GM20431 (cell line): Measurements from ENCODE around the gene SGF29.
"Not testable (repeated sequence)": the region's sequence is repeated elsewhere in the genome, so short reads cannot be mapped to it uniquely, and the experiment has no call there.

ENCODE experiments used
- in situ Hi-C: fragments of 300-500 bp; cut with MseI, MboI; formaldehyde crosslinking; loops from one replicate; pipeline ENCODE4 v1.15.0; 2020; ENCODE audit warnings: low sequenced_read_pairs; ENCODE audit not compliant: unreplicated experiment

SGF29 gene

GRCh38 chr16:28531777-28532744 lies 21.7 kb upstream of the SGF29 start:
- in situ Hi-C loops: no loop called here

GRCh38 chr16:28532940-28533647 lies 20.6 kb upstream of the SGF29 start:
- in situ Hi-C loops: no loop called here

- in situ Hi-C loops: no loop called here
Measured at GRCh38 chr16:28534542-28535373, 19.0 kb upstream of the SGF29 start.

- in situ Hi-C loops: no loop called here
Measured at GRCh38 chr16:28537076-28537475, 16.6 kb upstream of the SGF29 start.

- in situ Hi-C loops: no loop called here
Measured at GRCh38 chr16:28537964-28538732, 15.6 kb upstream of the SGF29 start.

GRCh38 chr16:28538733-28539596 lies 14.8 kb upstream of the SGF29 start, which contains the start of gene NUPR1:
Gene NUPR1 (minus strand): TSS chr16:28538974. CDS start chr16:28538907, 67 bp downstream.
- in situ Hi-C loops: no loop called here

- in situ Hi-C loops: no loop called here
Measured at GRCh38 chr16:28540346-28540745, 13.4 kb upstream of the SGF29 start.

GRCh38 chr16:28542646-28543045 lies 11.1 kb upstream of the SGF29 start:
- in situ Hi-C loops: no loop called here

GRCh38 chr16:28543072-28543471 lies 10.6 kb upstream of the SGF29 start:
- in situ Hi-C loops: no loop called here

- in situ Hi-C loops: no loop called here
Measured at GRCh38 chr16:28544998-28545397, 8.7 kb upstream of the SGF29 start.

GRCh38 chr16:28545964-28546363 lies 7.8 kb upstream of the SGF29 start:
- in situ Hi-C loops: not testable (repeated sequence)

- in situ Hi-C loops: no loop called here
Measured at GRCh38 chr16:28546626-28547025, 7.1 kb upstream of the SGF29 start.

- in situ Hi-C loops: no loop called here
Measured at GRCh38 chr16:28548306-28548802, 5.4 kb upstream of the SGF29 start.

- in situ Hi-C loops: no loop called here
Measured at GRCh38 chr16:28549301-28549899, 4.3 kb upstream of the SGF29 start.

GRCh38 chr16:28554634-28555423 lies 1.1 kb downstream of the SGF29 start:
- in situ Hi-C loops: no loop called here

GRCh38 chr16:28555561-28555960 lies 1.8 kb downstream of the SGF29 start:
- in situ Hi-C loops: no loop called here

- in situ Hi-C loops: no loop called here
Measured at GRCh38 chr16:28556914-28557320, 3.2 kb downstream of the SGF29 start.
